HepG2 (cell line): Measurements from ENCODE around the gene RTF1. TPM values are rescaled to one million over a fixed set of nuclear protein-coding genes. Genes with fewer than 3 reads are reported as not detected.

Experiments used
- ATAC-seq: fragments of 200-7000 bp; cut with Tn5 transposase; 3 replicates; pipeline ENCODE4 v1.9.1; 2020; ENCODE audit warnings: mild to moderate bottlenecking, moderate library complexity
- BruUV-seq: library from RNA; stranded (reverse); fragments of 400-500 nt; replicated peaks from 2 replicates; lab custom pipeline; 2021; lab: Mats Ljungman, UMichigan
- CTCF ChIA-PET: fragments of 300-600 bp; formaldehyde crosslinking; extraction: SDS; loops from one replicate; lab custom pipeline; 2021; ENCODE audit warnings: low total read pairs, inconsistent platforms, low intra/inter-chr PET ratio; lab: Yijun Ruan, JAX
- POLR2A ChIA-PET: fragments of 350-600 bp; sonication (Branson Sonifier 250); formaldehyde crosslinking; loops from one replicate; lab custom pipeline; 2020; ENCODE audit warnings: antibody characterized with exemption, inconsistent platforms; lab: Yijun Ruan, JAX
- DNase-seq: peaks from one replicate; pipeline ENCODE4 v3.0.0-alpha.2; 2015; ENCODE audit warnings: low spot score
- FAIRE-seq: peaks from 3 replicates; lab custom pipeline; 2011; peaks lifted over from hg19 to GRCh38; lab: Jason Lieb, UNC
- H2AFZ ChIP-seq: one replicate; pipeline ENCODE4 v1.6.1; 2011; ENCODE audit warnings: low read length, inconsistent platforms
- H3K27ac ChIP-seq: fragments of 300-600 bp; 3 replicates; pipeline ENCODE4 v1.8.0; 2011; ENCODE audit warnings: mixed run types, mild to moderate bottlenecking, mixed read lengths, low read length, inconsistent platforms; ENCODE audit not compliant: insufficient read depth; ENCODE audit errors: extremely low read length
- H3K27me3 ChIP-seq, 2 experiments: fragments of 200-600 bp in 1 of 2; 2 replicates in 1 of 2; 3 replicates in 1 of 2; pipeline versions ENCODE4 v1.6.0 to v1.8.0; 2011; ENCODE audit warnings: low read length in 2 of 2, mild to moderate bottlenecking in 2 of 2, moderate library complexity in 2 of 2, inconsistent platforms in 1 of 2; ENCODE audit not compliant: insufficient read depth in 2 of 2, control insufficient read depth in 1 of 2
- H3K36me3 ChIP-seq, 2 experiments: fragments of 200-600 bp in 1 of 2; replicated peaks in 1 of 2; 2 replicates in 1 of 2; 3 replicates in 1 of 2; pipeline versions ENCODE4 v1.5.1 to v1.8.0; 2011; ENCODE audit warnings: low read length in 2 of 2, inconsistent platforms in 1 of 2; ENCODE audit not compliant: insufficient read depth in 2 of 2, control insufficient read depth in 1 of 2
- H3K4me1 ChIP-seq: 2 replicates; pipeline ENCODE4 v1.5.1; 2012; ENCODE audit warnings: low read length, inconsistent platforms; ENCODE audit not compliant: insufficient read depth
- H3K4me2 ChIP-seq: 2 replicates; pipeline ENCODE4 v1.6.0; 2011; ENCODE audit warnings: low read depth, low read length, inconsistent platforms
- H3K4me3 ChIP-seq, 3 experiments: fragments of 200-600 bp in 1 of 3; sonication (generic), shearing (Covaris generic) in 1 of 3; replicated peaks in 1 of 3; 2 replicates each; pipeline ENCODE4 v1.5.1; 2011 to 2016; ENCODE audit warnings: low read length in 3 of 3, inconsistent platforms in 2 of 3, low read depth in 2 of 3, mild to moderate bottlenecking in 2 of 3, control low read depth in 1 of 3, mixed read lengths in 1 of 3; ENCODE audit not compliant: insufficient read depth in 1 of 3
- H3K79me2 ChIP-seq: one replicate; pipeline ENCODE4 v1.6.1; 2011; ENCODE audit warnings: low read length, inconsistent platforms; ENCODE audit not compliant: insufficient read depth
- H3K9ac ChIP-seq: 2 replicates; pipeline ENCODE4 v1.6.0; 2011; ENCODE audit warnings: mild to moderate bottlenecking, low read depth, low read length, inconsistent platforms; ENCODE audit not compliant: insufficient read depth
- H3K9me3 ChIP-seq: 2 replicates; pipeline ENCODE4 v1.5.1; 2012; ENCODE audit warnings: mild to moderate bottlenecking, low read length
- H4K20me1 ChIP-seq: 2 replicates; pipeline ENCODE4 v1.6.0; 2011; ENCODE audit warnings: inconsistent platforms, mild to moderate bottlenecking, low read length, moderate library complexity; ENCODE audit not compliant: insufficient read depth
- ARNT ChIP-seq: fragments of 450-650 bp; IDR thresholded peaks from 2 replicates; pipeline ENCODE4 v1.6.1; 2017
- CAMTA2 ChIP-seq: sonication (generic); formaldehyde crosslinking; IDR thresholded peaks from 2 replicates; pipeline ENCODE4 v1.4.0; 2020; ENCODE audit warnings: mild to moderate bottlenecking, missing genetic modification reagents, borderline replicate concordance
- CCAR2 ChIP-seq: fragments of 200-400 bp; formaldehyde crosslinking; optimal IDR thresholded peaks from 2 replicates; pipeline ENCODE3; 2018; ENCODE audit warnings: low read depth, mild to moderate bottlenecking, low read length, moderate library complexity
- IKZF4 ChIP-seq: sonication (generic); formaldehyde crosslinking; IDR thresholded peaks from 2 replicates; pipeline ENCODE4 v1.5.1; 2020; ENCODE audit warnings: borderline replicate concordance, mild to moderate bottlenecking, low read depth, missing genetic modification reagents; ENCODE audit errors: not compliant biosample characterization
- SRSF9 ChIP-seq: fragments of 200-400 bp; formaldehyde crosslinking; IDR thresholded peaks from 2 replicates; pipeline ENCODE4 v1.6.1; 2018; ENCODE audit warnings: borderline replicate concordance, mild to moderate bottlenecking, low read depth, low read length; ENCODE audit not compliant: insufficient read depth, poor library complexity, severe bottlenecking
- SRY ChIP-seq: sonication (generic); formaldehyde crosslinking; IDR thresholded peaks from 2 replicates; pipeline ENCODE4 v1.8.0; 2022; ENCODE audit warnings: mild to moderate bottlenecking, missing genetic modification reagents
- TBX2 ChIP-seq: sonication (generic); formaldehyde crosslinking; IDR thresholded peaks from 2 replicates; pipeline ENCODE4 v1.5.0; 2020; ENCODE audit warnings: missing genetic modification reagents, mild to moderate bottlenecking, borderline replicate concordance
- ZFX ChIP-seq: sonication (generic); formaldehyde crosslinking; IDR thresholded peaks from 2 replicates; pipeline ENCODE4 v1.4.0; 2020; ENCODE audit warnings: mild to moderate bottlenecking, low read depth, missing genetic modification reagents, moderate library complexity
- ZFYVE20 ChIP-seq: sonication (generic); formaldehyde crosslinking; IDR thresholded peaks from 2 replicates; pipeline ENCODE4 v1.8.0; 2023; ENCODE audit warnings: low read depth, mild to moderate bottlenecking, moderate library complexity, missing genetic modification reagents, borderline replicate concordance
- ZNF263 ChIP-seq: sonication (generic); formaldehyde crosslinking; IDR thresholded peaks from 2 replicates; pipeline ENCODE4 v1.4.0; 2020; ENCODE audit warnings: missing genetic modification reagents
- ZNF329 ChIP-seq: sonication (generic); formaldehyde crosslinking; IDR thresholded peaks from 2 replicates; pipeline ENCODE4 v1.9.0; 2021; ENCODE audit warnings: low read depth, mild to moderate bottlenecking, missing genetic modification reagents
- ZNF550 ChIP-seq: sonication (generic); formaldehyde crosslinking; IDR thresholded peaks from 2 replicates; pipeline ENCODE4 v1.4.0; 2020; ENCODE audit warnings: mild to moderate bottlenecking, missing genetic modification reagents, borderline replicate concordance
- ZNF556 ChIP-seq: sonication (generic); formaldehyde crosslinking; IDR thresholded peaks from 2 replicates; pipeline ENCODE4 v1.4.0; 2020; ENCODE audit warnings: mild to moderate bottlenecking, missing genetic modification reagents, borderline replicate concordance
- ZNF629 ChIP-seq: sonication (generic); formaldehyde crosslinking; conservative IDR thresholded peaks from 2 replicates; pipeline ENCODE4 v1.5.0; 2020; ENCODE audit warnings: missing genetic modification reagents
- WGBS: methylation state at CpG from one replicate; pipeline ENCODE4 v1.1.6; 2017; ENCODE audit warnings: low lambda C conversion rate; 5-methylcytosine and 5-hydroxymethylcytosine counted together
- in situ Hi-C: cut with HindIII; loops from 2 replicates; pipeline ENCODE4 v1.10.0; 2017; ENCODE audit warnings: low pct_unique_long_range_greater_than_20kb; ENCODE audit not compliant: extremely low pct_ligation_motif_present
- intact Hi-C: fragments of 100-400 bp; cut with micrococcal nuclease; formaldehyde crosslinking; loops from one replicate; pipeline ENCODE4 v1.10.0; 2022; ENCODE audit not compliant: unreplicated experiment
- polyA plus RNA-seq, 8 experiments: library from polyadenylated mRNA; depleted of rRNA in 3 of 8; stranded (reverse) in 7 of 8; unstranded in 1 of 8; fragments of >200 nt; fragmentation: Illumina TruSeq in 4 of 8; extraction: Trizol in 4 of 8; gene quantifications; 2 replicates each; pipeline versions ENCODE4 v1.2.1 to v1.2.3, GENCODE V29; 2011 to 2016; ENCODE audit warnings: low read depth in 4 of 8, missing spikeins in 1 of 8, mixed read lengths in 1 of 8; ENCODE audit not compliant: insufficient read depth in 1 of 8
- total RNA-seq, 5 experiments: library from RNA; depleted of rRNA; stranded (reverse); fragments of >200 nt; fragmentation: Illumina TruSeq; extraction: Trizol; gene quantifications; 2 replicates each; pipeline ENCODE4 v1.2.3, GENCODE V29; 2016; ENCODE audit warnings: low read depth in 1 of 5
- TF ChIP-seq, protein P1 (sequence below): sonication (generic); formaldehyde crosslinking; IDR thresholded peaks from 2 replicates; pipeline ENCODE4 v1.4.0; 2020; ENCODE audit warnings: missing genetic modification reagents, borderline replicate concordance

Gene RTF1
- total and polyA plus RNA-seq, 2 of the 13 experiments (the other 11 are each of a cell fraction or from before 2014, with no cell fraction given), result 13.9 to 17.9 TPM

DNA sequence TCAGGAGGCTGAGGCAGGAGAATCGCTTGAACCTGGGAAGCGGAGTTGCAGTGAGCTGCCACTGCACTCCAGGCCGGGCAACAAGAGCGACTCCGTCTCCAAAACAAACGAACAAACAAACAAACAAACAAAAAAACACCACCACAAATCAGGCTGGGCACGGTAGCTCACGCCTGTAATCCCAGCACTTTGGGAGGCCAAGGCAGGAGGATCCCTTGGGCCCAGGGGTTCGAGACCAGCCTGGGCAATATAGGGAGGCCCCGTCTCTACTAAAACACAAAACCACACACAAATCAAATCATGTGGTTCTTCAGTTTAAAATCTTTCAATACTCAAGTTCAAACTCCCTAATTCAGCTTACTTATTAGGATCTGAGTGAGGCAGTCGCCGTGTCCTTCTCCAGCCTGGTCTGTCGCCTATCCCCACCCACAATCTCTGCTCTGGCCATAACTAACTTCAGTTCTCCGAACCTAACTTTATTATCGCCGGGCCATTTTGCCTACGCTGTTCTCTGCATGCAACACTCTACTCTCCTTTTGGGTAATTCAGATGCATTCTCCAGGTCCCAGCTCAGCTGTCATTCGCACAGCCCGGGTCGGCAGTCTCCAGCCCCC, 660 bp upstream of the RTF1 start (continued):
- no peak for TF ChIP-seq ZNF550 (CRISPR knock-in tag)

- intact Hi-C loops, result no loop called here
- H3K9me3 ChIP-seq, result no peaks in the 10 kb centered on the region
- peaks cover 15% of the 10 kb centered on the region for H4K20me1 ChIP-seq
- ChIA-PET POLR2A (no interaction called here), CTCF (no interaction called here)
- H3K4me1 ChIP-seq, result peaks cover 42% of the 10 kb centered on the region
- no peaks in the 10 kb centered on the region for H3K36me3 ChIP-seq
- FAIRE-seq, result no peak
- in situ Hi-C loops, result no loop called here
- H3K4me3 ChIP-seq, result peak overlapping the region; percentile 76 to 98 (median 92)
- DNase-seq, result no peak
- TSS peak; percentile 59 for BruUV-seq
- peak; percentile 75 for ATAC-seq
- H2AFZ ChIP-seq, result no peak overlapping the region
- peaks cover 55% of the 10 kb centered on the region for H3K79me2 ChIP-seq
- peak overlapping the region; percentile 77 for H3K27ac ChIP-seq
- WGBS, result under 1% methylated on average over 18 of the region's 37 CpGs
- peak overlapping the region; percentile 94 for H3K9ac ChIP-seq
- no peaks in the 10 kb centered on the region; a peak in 1 of 5 replicates for H3K27me3 ChIP-seq
- H3K4me2 ChIP-seq, result peak overlapping the region; percentile 82
- TF ChIP-seq CAMTA2 (CRISPR knock-in tag), result no peak
- TF ChIP-seq CCAR2, result no peak
- no peak for TF ChIP-seq IKZF4 (CRISPR knock-in tag)
- no peak for TF ChIP-seq ZNF263 (CRISPR knock-in tag)
- TF ChIP-seq ZNF329 (CRISPR knock-in tag), result no peak
- peak; percentile 64 for TF ChIP-seq TBX2
- no peak for TF ChIP-seq ZNF556
- TF ChIP-seq ZNF629 (CRISPR knock-in tag), result no peak
- TF ChIP-seq SRY (CRISPR knock-in tag), result no peak
- peak; percentile 70 for TF ChIP-seq ZFX
- TF ChIP-seq SRSF9, result no peak
- TF ChIP-seq ZFYVE20 (CRISPR knock-in tag), result no peak
- TF ChIP-seq ARNT, result no peak
- TF ChIP-seq, protein P1, sequence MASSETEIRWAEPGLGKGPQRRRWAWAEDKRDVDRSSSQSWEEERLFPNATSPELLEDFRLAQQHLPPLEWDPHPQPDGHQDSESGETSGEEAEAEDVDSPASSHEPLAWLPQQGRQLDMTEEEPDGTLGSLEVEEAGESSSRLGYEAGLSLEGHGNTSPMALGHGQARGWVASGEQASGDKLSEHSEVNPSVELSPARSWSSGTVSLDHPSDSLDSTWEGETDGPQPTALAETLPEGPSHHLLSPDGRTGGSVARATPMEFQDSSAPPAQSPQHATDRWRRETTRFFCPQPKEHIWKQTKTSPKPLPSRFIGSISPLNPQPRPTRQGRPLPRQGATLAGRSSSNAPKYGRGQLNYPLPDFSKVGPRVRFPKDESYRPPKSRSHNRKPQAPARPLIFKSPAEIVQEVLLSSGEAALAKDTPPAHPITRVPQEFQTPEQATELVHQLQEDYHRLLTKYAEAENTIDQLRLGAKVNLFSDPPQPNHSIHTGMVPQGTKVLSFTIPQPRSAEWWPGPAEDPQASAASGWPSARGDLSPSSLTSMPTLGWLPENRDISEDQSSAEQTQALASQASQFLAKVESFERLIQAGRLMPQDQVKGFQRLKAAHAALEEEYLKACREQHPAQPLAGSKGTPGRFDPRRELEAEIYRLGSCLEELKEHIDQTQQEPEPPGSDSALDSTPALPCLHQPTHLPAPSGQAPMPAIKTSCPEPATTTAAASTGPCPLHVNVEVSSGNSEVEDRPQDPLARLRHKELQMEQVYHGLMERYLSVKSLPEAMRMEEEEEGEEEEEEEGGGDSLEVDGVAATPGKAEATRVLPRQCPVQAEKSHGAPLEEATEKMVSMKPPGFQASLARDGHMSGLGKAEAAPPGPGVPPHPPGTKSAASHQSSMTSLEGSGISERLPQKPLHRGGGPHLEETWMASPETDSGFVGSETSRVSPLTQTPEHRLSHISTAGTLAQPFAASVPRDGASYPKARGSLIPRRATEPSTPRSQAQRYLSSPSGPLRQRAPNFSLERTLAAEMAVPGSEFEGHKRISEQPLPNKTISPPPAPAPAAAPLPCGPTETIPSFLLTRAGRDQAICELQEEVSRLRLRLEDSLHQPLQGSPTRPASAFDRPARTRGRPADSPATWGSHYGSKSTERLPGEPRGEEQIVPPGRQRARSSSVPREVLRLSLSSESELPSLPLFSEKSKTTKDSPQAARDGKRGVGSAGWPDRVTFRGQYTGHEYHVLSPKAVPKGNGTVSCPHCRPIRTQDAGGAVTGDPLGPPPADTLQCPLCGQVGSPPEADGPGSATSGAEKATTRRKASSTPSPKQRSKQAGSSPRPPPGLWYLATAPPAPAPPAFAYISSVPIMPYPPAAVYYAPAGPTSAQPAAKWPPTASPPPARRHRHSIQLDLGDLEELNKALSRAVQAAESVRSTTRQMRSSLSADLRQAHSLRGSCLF (CRISPR knock-in tag), result no peak
Observed at GRCh38 chr15:41417418-41418195, 712 bp downstream of the RTF1 start.
